ENCODE data around the gene KRT4. TPM values are rescaled to one million over a fixed set of nuclear protein-coding genes. Genes with fewer than 3 reads are reported as not detected.

The KRT4 gene
- total RNA-seq, 4 donors from 2014 or later, result 3.5 to 227 (median 10.8) TPM

DNA sequence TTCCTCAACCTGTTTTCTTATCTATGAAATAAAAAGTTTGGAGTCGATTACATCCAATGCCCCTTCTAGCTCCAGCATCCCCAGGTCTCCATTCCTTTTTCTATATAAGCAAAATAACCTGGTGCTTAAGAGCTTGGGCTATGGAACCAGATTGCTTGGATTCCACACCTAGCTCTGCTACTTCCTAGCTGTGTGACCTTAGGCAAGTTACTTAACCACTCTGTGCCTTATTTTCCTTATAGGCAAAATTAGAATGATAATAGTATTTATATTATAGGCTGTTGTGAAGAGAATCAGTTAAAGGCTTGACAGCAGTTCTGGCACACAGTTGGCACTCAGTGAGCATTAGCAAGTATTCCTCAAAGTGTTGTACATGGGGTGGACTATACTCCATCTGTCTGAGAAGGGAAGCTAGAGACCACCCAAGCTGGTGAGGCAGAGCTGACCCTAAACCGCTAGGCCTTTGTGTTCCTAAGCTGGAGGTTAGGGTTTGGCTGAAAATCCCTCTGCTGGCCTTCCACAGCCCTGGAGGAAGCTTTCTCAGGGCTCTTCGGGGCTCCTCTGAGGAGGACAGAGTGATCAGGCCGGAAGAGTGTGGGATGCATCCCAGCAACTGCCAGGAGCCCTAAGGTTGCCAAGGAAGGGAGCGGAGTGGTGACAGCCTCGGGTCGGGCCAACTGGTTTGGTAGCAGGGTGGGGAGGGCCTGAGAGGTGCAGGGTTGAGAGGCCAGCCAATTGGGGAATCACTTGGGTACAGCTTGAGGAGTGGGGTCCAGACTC is 6.0 kb upstream of the KRT4 start:
- Histone ChIP-seq H3K9me3 (no peaks in the 10 kb centered on the region), H3K4me1 (peaks cover 0 to 4% (median 0%) of the 10 kb centered on the region in 3 donors), H3K36me3 (no peaks in the 10 kb centered on the region), H3K27ac (no peak overlapping the region), H3K27me3 (peaks cover 21% of the 10 kb centered on the region), H3K4me3 (no peak overlapping the region)
- ATAC-seq, result no peak
- TF ChIP-seq POLR2A (IDR thresholded peaks at IDR 0.05), result no peak
- TF ChIP-seq, protein P1, sequence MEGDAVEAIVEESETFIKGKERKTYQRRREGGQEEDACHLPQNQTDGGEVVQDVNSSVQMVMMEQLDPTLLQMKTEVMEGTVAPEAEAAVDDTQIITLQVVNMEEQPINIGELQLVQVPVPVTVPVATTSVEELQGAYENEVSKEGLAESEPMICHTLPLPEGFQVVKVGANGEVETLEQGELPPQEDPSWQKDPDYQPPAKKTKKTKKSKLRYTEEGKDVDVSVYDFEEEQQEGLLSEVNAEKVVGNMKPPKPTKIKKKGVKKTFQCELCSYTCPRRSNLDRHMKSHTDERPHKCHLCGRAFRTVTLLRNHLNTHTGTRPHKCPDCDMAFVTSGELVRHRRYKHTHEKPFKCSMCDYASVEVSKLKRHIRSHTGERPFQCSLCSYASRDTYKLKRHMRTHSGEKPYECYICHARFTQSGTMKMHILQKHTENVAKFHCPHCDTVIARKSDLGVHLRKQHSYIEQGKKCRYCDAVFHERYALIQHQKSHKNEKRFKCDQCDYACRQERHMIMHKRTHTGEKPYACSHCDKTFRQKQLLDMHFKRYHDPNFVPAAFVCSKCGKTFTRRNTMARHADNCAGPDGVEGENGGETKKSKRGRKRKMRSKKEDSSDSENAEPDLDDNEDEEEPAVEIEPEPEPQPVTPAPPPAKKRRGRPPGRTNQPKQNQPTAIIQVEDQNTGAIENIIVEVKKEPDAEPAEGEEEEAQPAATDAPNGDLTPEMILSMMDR (IDR thresholded peaks at IDR 0.05), result no peak
- no peak for TF ChIP-seq EP300 (IDR thresholded peaks at IDR 0.05)
- TF ChIP-seq POLR2AphosphoS5 (IDR thresholded peaks at IDR 0.05), result no peak
- 86 to 92% methylated on average over 3 of the region's 7 CpGs for WGBS, 2 donors (ENCODE audit: low coverage in 1 of 2)

DNA sequence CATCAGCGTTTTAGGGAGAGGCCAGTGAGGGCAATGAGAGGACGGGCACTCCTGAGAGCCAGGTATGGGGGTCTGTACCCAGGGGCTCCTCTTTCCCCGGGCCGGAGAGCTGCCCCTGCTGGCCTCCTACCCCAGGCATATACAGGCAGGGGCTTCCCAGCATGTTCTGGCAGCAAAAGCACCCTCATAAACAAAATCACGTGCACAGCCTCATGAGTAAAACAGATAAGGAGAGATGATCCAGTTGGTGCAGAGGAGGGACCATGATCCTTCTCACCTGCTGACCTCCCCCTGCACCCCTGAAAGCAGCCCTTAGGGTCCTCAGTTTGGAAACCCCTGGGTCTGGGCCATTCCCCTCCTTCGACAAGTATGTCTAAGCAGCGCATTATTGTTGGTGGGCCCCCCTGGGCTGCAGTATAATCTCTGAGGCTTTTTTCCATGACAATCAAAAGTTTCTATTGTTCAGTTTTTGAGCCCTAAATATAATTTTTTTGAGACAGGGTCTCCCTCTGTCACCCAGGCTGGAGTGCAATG is 5.0 kb upstream of the KRT4 start:
- no peaks in the 10 kb centered on the region for H3K9me3 ChIP-seq
- H3K4me3 ChIP-seq, result no peak overlapping the region
- H3K4me1 ChIP-seq, result peaks cover 0 to 4% (median 0%) of the 10 kb centered on the region in 3 donors
- 44 to 49% methylated on average over 2 of the region's 7 CpGs for WGBS, 2 donors (ENCODE audit: low coverage in 1 of 2)
- no peak for TF ChIP-seq POLR2AphosphoS5 (IDR thresholded peaks at IDR 0.05)
- TF ChIP-seq, protein P1 (IDR thresholded peaks at IDR 0.05), result no peak
- no peak for TF ChIP-seq POLR2A (IDR thresholded peaks at IDR 0.05)
- no peak for TF ChIP-seq EP300 (IDR thresholded peaks at IDR 0.05)
- no peak overlapping the region for H3K27ac ChIP-seq
- H3K36me3 ChIP-seq, result no peaks in the 10 kb centered on the region
- no peak for ATAC-seq
- peaks cover 21% of the 10 kb centered on the region for H3K27me3 ChIP-seq

DNA sequence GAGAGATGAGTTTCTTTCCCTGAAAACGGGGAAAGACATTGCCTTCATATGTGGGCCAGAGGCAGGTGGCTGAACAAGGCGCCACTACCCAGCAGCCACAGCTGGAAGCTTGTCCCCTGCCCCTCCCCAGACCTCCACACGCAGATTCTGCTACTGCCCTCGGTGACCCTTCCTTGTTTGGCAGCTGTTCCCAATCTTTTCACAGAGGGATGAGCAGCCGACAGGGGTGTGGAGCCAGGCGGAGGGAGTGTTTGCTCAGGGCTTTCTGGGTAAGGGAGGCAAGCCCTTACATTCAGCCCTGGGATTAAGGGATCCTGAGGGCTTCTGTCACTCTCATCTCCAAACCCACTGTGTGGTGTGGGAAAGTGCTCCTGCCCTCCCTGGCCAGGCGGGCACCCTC is 4.5 kb upstream of the KRT4 start:
- Histone ChIP-seq H3K4me1 (peaks cover 0 to 4% (median 0%) of the 10 kb centered on the region in 3 donors), H3K4me3 (no peak overlapping the region), H3K9me3 (no peaks in the 10 kb centered on the region), H3K27me3 (peaks cover 21% of the 10 kb centered on the region), H3K27ac (no peak overlapping the region), H3K36me3 (no peaks in the 10 kb centered on the region)
- TF ChIP-seq, protein P1 (IDR thresholded peaks at IDR 0.05), result no peak
- TF ChIP-seq POLR2AphosphoS5 (IDR thresholded peaks at IDR 0.05) (no peak), POLR2A (IDR thresholded peaks at IDR 0.05) (no peak), EP300 (IDR thresholded peaks at IDR 0.05) (no peak)
- WGBS, 2 donors (ENCODE audit: low coverage in 1 of 2), result 54% methylated on average over 3 of the region's 7 CpGs; no CpG with 5 or more reads in 1 of the 2 donors
- ATAC-seq, result no peak

DNA sequence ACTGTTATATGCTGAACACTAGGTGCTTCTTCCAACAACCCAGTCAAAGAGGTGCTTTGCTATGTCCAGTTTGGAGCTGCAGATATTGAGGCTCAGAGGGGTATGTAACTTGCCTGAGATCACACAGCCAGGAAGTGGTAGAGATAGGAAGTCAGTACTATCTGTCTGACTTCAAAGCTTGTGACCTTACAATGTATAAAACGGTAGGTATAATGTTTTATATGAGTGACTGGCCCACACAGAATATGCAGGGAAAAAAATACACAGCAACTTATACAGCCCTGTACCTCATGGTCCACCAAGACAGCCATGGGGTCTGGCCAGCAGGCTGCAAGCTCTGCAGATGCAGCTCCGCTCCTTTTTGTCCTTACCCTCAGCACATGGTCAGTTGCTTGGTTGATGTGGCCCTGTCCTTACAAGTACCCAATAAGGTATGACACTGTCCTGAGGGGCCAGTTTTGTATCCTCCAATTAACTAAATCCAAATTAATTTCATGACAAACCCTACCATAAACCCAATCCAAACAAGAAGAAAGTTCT is 3.9 kb upstream of the KRT4 start:
- H3K4me1 ChIP-seq, result peaks cover 0 to 4% (median 0%) of the 10 kb centered on the region in 3 donors
- no peak for ATAC-seq
- no peaks in the 10 kb centered on the region for H3K36me3 ChIP-seq
- WGBS, 2 donors (ENCODE audit: low coverage in 1 of 2), result 70 to 83% methylated on average over 2 of the region's 2 CpGs
- peaks cover 21% of the 10 kb centered on the region for H3K27me3 ChIP-seq
- TF ChIP-seq POLR2A (IDR thresholded peaks at IDR 0.05) (no peak), EP300 (IDR thresholded peaks at IDR 0.05) (no peak), POLR2AphosphoS5 (IDR thresholded peaks at IDR 0.05) (no peak)
- TF ChIP-seq, protein P1 (IDR thresholded peaks at IDR 0.05), result no peak
- no peak overlapping the region for H3K27ac ChIP-seq
- no peak overlapping the region for H3K4me3 ChIP-seq
- H3K9me3 ChIP-seq, result no peaks in the 10 kb centered on the region

All from gastroesophageal sphincter (tissue), 4 donors.